Measurements from ENCODE around the gene UBE2G2.

- TF ChIP-seq CTCF (conservative IDR thresholded peaks at IDR 0.05; ENCODE audit: low read depth, low read length) (no peak), EZH2 (IDR thresholded peaks at IDR 0.05; ENCODE audit: borderline replicate concordance, low read depth, low read length, poor library complexity, severe bottlenecking) (no peak)
These were observed 43.9 kb downstream of the UBE2G2 start for GRCh38 chr21:44757731-44758130.

Data from A673 (cell line).